Measurements from ENCODE around the gene VDAC1.

GRCh38 chr5:133968204-133968980, 36.4 kb downstream of the VDAC1 start, which contains the start of gene C5orf15:
- peak in 2 of 6 experiments; percentile 6 to 27 for TF ChIP-seq CTCF (IDR thresholded peaks at IDR 0.05)
- TF ChIP-seq POLR2A (IDR thresholded peaks at IDR 0.05), result peak in 1 of 2 donors; percentile 91
